Activated B cell treated with CpG ODN at 0.5 μM for 24 hours (primary cell): ENCODE data around the gene RHOH. TPM values are rescaled to one million over a fixed set of nuclear protein-coding genes. Genes with fewer than 3 reads are reported as not detected.
"Not testable (repeated sequence)": the region's sequence is repeated elsewhere in the genome, so short reads cannot be mapped to it uniquely, and the experiment has no call there.

Experiments used
- ATAC-seq: fragments of 200-7000 bp; cut with Tn5 transposase; one replicate; pipeline ENCODE4 v1.10.0; 2021; ENCODE audit warnings: low read depth, mild to moderate bottlenecking, moderate library complexity
- CTCF ChIA-PET: fragments of 350-600 bp; sonication (Branson Sonifier 250); formaldehyde crosslinking; loops from one replicate; lab custom pipeline; 2021; ENCODE audit warnings: antibody characterized with exemption; lab: Charles Lee
- POLR2A ChIA-PET: fragments of 350-600 bp; sonication (Branson Sonifier 250); formaldehyde crosslinking; loops from one replicate; lab custom pipeline; 2021; ENCODE audit warnings: antibody characterized with exemption; lab: Charles Lee
- DNase-seq: peaks from one replicate; pipeline ENCODE4 v3.0.0; 2022
- H3K27ac Mint-ChIP-seq: one replicate; pipeline ENCODE4 v1.8.0; 2020; ENCODE audit warnings: mixed read lengths
- H3K27me3 Mint-ChIP-seq: one replicate; pipeline ENCODE4 v1.8.0; 2021; ENCODE audit warnings: mixed read lengths
- H3K36me3 Mint-ChIP-seq: one replicate; pipeline ENCODE4 v1.8.0; 2021; ENCODE audit warnings: low read depth, mixed read lengths
- H3K4me1 Mint-ChIP-seq: one replicate; pipeline ENCODE4 v1.8.0; 2021; ENCODE audit warnings: mixed read lengths
- H3K4me3 Mint-ChIP-seq: one replicate; pipeline ENCODE4 v1.8.0; 2020; ENCODE audit warnings: mild to moderate bottlenecking, mixed read lengths
- H3K9me3 Mint-ChIP-seq: one replicate; pipeline ENCODE4 v1.8.0; 2020; ENCODE audit warnings: mixed read lengths
- intact Hi-C: fragments of 100-400 bp; cut with micrococcal nuclease; formaldehyde crosslinking; loops from one replicate; pipeline ENCODE4 v1.15.1; 2024
- total RNA-seq: library from RNA; stranded (reverse); gene quantifications from 2 replicates; pipeline ENCODE4 v1.2.3, GENCODE V29; 2022
- TF ChIP-seq, protein P1 (sequence below): fragments of 200-600 bp; IDR thresholded peaks from one replicate; pipeline ENCODE4 v1.8.0; 2022; ENCODE audit warnings: antibody characterized with exemption, mild to moderate bottlenecking

RHOH gene, protein sequence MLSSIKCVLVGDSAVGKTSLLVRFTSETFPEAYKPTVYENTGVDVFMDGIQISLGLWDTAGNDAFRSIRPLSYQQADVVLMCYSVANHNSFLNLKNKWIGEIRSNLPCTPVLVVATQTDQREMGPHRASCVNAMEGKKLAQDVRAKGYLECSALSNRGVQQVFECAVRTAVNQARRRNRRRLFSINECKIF
- total RNA-seq: 174 and 183 TPM in 2 replicates

DNA sequence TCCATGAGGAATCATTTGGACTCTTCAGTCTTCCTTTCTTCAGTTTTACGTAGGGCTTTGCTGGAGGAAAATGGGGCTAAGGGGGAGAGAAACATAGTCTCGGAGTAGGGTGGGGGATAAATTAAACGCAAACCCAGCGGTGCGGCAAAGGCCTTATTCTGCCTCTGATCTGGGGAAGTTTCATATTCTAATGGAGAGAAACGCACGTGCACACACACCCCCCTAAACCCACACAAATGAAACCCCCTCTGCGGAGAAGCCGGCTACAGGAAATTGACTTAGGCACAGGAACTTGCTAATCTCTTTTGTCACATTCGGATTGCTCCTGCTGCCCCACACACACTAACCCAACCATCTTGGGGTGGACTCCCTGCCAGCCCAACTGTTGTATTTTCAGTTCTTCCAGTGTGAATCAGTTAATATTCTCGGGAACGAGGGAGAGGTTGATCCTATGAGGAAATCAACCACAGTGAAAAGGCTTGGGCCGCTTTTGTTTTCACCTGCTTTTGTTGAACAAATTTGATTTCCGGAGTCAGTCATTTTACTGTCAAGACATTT is at the start of gene RHOH:
Gene RHOH (plus strand): TSS at position 308 of the 558 bp plus-strand sequence. CDS start 46,356 bp downstream, outside the sequence.
- POLR2A ChIA-PET: interaction anchor here (0.6 to 7.9 kb wide), 24 partner anchors 10 to 604 kb away, joined by 3 to 457 read pairs (median 8); partner anchors contain the start of gene N4BP2
- intact Hi-C loops: loop anchor here (1.0 to 10.0 kb wide), 12 partner anchors 8 to 1530 kb away; partner anchors contain the start of genes N4BP2, SMIM14, TLR1 and TMEM156
- peak within 1 kb of the TSS; percentile 95 for H3K27ac Mint-ChIP-seq

DNA sequence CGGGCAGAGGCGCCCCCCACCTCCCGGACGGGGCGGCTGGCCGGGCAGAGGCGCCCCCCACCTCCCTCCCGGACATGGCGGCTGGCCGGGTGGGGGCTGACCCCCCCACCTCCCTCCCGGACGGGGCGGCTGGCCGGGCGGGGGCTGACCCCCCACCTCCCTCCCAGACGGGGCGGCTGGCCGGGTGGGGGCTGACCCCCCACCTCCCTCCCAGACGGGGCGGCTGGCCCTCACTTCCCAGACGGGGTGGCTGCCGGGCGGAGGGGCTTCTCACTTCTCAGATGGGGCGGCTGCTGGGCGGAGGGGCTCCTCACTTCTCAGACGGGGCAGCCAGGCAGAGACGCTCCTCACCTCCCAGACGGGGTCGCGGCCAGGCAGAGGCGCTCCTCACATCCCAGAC is 49.3 kb upstream of the RHOH start:
- Mint-ChIP-seq H3K36me3 (peaks cover 16% of the 10 kb centered on the region), H3K4me1 (peaks cover 26% of the 10 kb centered on the region)
- H3K27ac Mint-ChIP-seq, H3K27me3 Mint-ChIP-seq, DNase-seq, CTCF ChIA-PET, H3K9me3 Mint-ChIP-seq, H3K4me3 Mint-ChIP-seq, ATAC-seq, POLR2A ChIA-PET, intact Hi-C loops: not testable (repeated sequence)

More for the DNA sequence above, at the start of gene RHOH:
- CTCF ChIA-PET: interaction anchor here (0.6 to 4.0 kb wide), 7 partner anchors 12 to 140 kb away, joined by 3 to 25 read pairs (median 6); partner anchors contain the start of gene N4BP2
- DNase-seq (peak; percentile 55), ATAC-seq (peak; percentile 54)
- H3K36me3 Mint-ChIP-seq: peaks cover 50% of the 10 kb centered on the region
- no peaks in the 10 kb centered on the region for H3K27me3 Mint-ChIP-seq
- TF ChIP-seq, protein P1, sequence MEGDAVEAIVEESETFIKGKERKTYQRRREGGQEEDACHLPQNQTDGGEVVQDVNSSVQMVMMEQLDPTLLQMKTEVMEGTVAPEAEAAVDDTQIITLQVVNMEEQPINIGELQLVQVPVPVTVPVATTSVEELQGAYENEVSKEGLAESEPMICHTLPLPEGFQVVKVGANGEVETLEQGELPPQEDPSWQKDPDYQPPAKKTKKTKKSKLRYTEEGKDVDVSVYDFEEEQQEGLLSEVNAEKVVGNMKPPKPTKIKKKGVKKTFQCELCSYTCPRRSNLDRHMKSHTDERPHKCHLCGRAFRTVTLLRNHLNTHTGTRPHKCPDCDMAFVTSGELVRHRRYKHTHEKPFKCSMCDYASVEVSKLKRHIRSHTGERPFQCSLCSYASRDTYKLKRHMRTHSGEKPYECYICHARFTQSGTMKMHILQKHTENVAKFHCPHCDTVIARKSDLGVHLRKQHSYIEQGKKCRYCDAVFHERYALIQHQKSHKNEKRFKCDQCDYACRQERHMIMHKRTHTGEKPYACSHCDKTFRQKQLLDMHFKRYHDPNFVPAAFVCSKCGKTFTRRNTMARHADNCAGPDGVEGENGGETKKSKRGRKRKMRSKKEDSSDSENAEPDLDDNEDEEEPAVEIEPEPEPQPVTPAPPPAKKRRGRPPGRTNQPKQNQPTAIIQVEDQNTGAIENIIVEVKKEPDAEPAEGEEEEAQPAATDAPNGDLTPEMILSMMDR: no peak
- H3K9me3 Mint-ChIP-seq: no peaks in the 10 kb centered on the region
- peak within 1 kb of the TSS; percentile 97 for H3K4me3 Mint-ChIP-seq
- peaks cover 68% of the 10 kb centered on the region for H3K4me1 Mint-ChIP-seq

DNA sequence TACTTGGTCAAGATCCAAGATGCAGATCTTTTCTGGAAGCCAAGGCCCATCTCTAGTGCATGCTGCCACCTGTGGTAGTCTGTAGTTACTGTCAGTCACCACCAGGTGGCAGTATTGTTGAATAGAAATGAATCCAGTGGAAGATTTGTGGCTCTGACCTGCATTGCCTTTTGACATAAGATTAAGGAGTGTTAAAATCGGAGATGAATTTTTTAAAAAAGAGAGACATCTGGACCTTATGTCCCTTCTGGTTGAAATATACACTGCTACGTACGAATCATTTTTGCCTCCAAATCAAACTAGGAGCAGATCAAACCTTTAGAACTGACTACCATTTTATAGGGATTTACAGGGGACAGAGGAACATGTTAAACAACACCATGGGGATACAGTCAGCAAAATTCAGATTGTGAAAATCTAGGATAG is 46.9 kb upstream of the RHOH start:
- no peak overlapping the region for H3K4me3 Mint-ChIP-seq
- DNase-seq (no peak), ATAC-seq (peak; percentile 97)
- H3K4me1 Mint-ChIP-seq: peaks cover 38% of the 10 kb centered on the region
- ChIA-PET CTCF (interaction anchor here (0.6 to 4.7 kb wide), 11 partner anchors 34 to 766 kb away, joined by 3 to 69 read pairs (median 7); partner anchors contain the start of genes N4BP2 and RHOH), POLR2A (interaction anchor here (0.6 to 4.0 kb wide), 8 partner anchors 34 to 207 kb away, joined by 3 to 53 read pairs (median 6); no protein-coding TSS in a partner anchor)
- peaks cover 8% of the 10 kb centered on the region for H3K36me3 Mint-ChIP-seq
- peak overlapping the region; percentile 59 for H3K27ac Mint-ChIP-seq
- peaks cover 3% of the 10 kb centered on the region for H3K9me3 Mint-ChIP-seq
- TF ChIP-seq, protein P1: peak; percentile 57
- H3K27me3 Mint-ChIP-seq: no peaks in the 10 kb centered on the region
- intact Hi-C loops: loop anchor here (1.0 to 2.0 kb wide), 9 partner anchors 34 to 569 kb away; partner anchors contain the start of gene RHOH

DNA sequence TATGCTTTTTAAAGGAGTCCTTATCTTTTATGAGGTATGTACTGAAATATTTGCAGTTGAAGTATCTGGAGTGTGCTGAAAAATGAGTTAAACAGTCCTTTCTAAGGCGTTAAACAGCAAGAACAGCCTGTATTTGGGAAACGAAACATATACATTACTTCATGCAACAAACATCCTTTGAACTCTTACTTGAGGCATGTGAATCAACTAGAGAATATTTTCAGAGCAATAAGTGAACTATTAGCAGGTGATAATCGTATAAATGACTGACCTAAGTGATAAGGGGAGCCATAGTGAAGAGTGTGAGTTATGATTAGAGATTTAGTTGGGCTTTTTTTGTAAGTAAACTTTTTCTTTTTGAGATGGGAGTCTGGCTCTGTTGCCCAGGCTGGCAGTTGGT is 45.9 kb upstream of the RHOH start:
- peaks cover 8% of the 10 kb centered on the region for H3K36me3 Mint-ChIP-seq

DNA sequence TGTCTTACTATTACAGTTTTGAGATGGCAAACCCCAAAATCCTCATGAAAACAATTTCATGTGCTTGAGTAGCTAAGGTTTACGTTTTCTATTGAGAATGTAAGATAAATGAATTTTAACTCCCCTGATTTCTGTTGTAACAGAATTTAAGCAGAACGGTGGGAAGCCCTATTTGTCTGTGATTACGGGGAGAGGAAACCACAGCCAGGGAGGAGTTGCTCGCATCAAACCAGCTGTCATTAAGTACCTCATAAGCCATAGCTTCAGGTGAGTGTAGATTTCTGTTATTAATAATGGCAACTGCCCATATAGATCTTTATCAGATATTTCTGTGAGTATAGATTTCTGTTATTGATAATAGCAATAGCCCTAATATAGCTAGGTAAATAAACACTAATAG is 44.2 kb upstream of the RHOH start:
- Mint-ChIP-seq H3K36me3 (peaks cover 7% of the 10 kb centered on the region), H3K9me3 (peaks cover 3% of the 10 kb centered on the region), H3K4me3 (peak overlapping the region; percentile 55), H3K4me1 (peaks cover 38% of the 10 kb centered on the region), H3K27me3 (no peaks in the 10 kb centered on the region), H3K27ac (peak overlapping the region; percentile 66)
- ChIA-PET POLR2A (interaction anchor here (1.1 to 4.0 kb wide), 12 partner anchors 31 to 164 kb away, joined by 3 to 53 read pairs (median 6); partner anchors contain the start of genes N4BP2 and RHOH), CTCF (interaction anchor here (0.9 to 4.7 kb wide), 13 partner anchors 10 to 771 kb away, joined by 3 to 69 read pairs (median 7); partner anchors contain the start of gene N4BP2)
- TF ChIP-seq, protein P1: no peak
- DNase-seq: no peak
- intact Hi-C loops: loop anchor here (1.0 kb wide), 1 partner anchor 12 kb away; no protein-coding TSS in a partner anchor
- no peak for ATAC-seq

More for the DNA sequence above, 45.9 kb upstream of the RHOH start:
- intact Hi-C loops: loop anchor here (1.0 to 2.0 kb wide), 9 partner anchors 33 to 568 kb away; partner anchors contain the start of gene RHOH
- ChIA-PET CTCF (interaction anchor here (1.2 to 4.7 kb wide), 9 partner anchors 33 to 175 kb away, joined by 4 to 69 read pairs (median 12); partner anchors contain the start of genes N4BP2 and RHOH), POLR2A (interaction anchor here (0.6 to 4.0 kb wide), 7 partner anchors 33 to 166 kb away, joined by 3 to 53 read pairs (median 8); partner anchors contain the start of genes N4BP2 and RHOH)
- Mint-ChIP-seq H3K9me3 (peaks cover 3% of the 10 kb centered on the region), H3K27me3 (no peaks in the 10 kb centered on the region), H3K27ac (peak overlapping the region; percentile 19), H3K4me1 (peaks cover 38% of the 10 kb centered on the region), H3K4me3 (no peak overlapping the region)
- DNase-seq (no peak), ATAC-seq (no peak)
- TF ChIP-seq, protein P1: no peak
